Karpas-422 (cell line): ENCODE measurements around the gene SMOC2. TPM values are rescaled to one million over a fixed set of nuclear protein-coding genes. Genes with fewer than 3 reads are reported as not detected.
"Not testable (repeated sequence)": the region's sequence is repeated elsewhere in the genome, so short reads cannot be mapped to it uniquely, and the experiment has no call there.

Experiments
- DNase-seq: peaks from one replicate; pipeline ENCODE4 v3.0.0-alpha.2; 2015
- H2AFZ ChIP-seq: fragments of 200-600 bp; sonication (generic); 2 replicates; pipeline ENCODE4 v1.6.1; 2014; ENCODE audit warnings: antibody characterized with exemption, low read length, mixed read lengths
- H3K27ac ChIP-seq: fragments of 200-600 bp; sonication (generic); 2 replicates; pipeline ENCODE4 v1.5.1; 2014; ENCODE audit warnings: mild to moderate bottlenecking, low read length, moderate library complexity
- H3K27me3 ChIP-seq: fragments of 200-600 bp; sonication (generic); 2 replicates; pipeline ENCODE4 v1.6.1; 2014; ENCODE audit warnings: low read length, mixed read lengths
- H3K36me3 ChIP-seq: fragments of 200-600 bp; sonication (generic); 2 replicates; pipeline ENCODE4 v1.6.1; 2014; ENCODE audit warnings: low read length, mixed read lengths; ENCODE audit not compliant: insufficient read depth
- H3K4me1 ChIP-seq: fragments of 200-600 bp; sonication (generic); 2 replicates; pipeline ENCODE4 v1.6.1; 2014; ENCODE audit warnings: mild to moderate bottlenecking, low read length, mixed read lengths
- H3K4me2 ChIP-seq: fragments of 200-600 bp; sonication (generic); 2 replicates; pipeline ENCODE4 v1.6.1; 2014; ENCODE audit warnings: low read length, low read depth, mild to moderate bottlenecking; ENCODE audit not compliant: poor library complexity, severe bottlenecking
- H3K4me3 ChIP-seq: fragments of 200-600 bp; sonication (generic); 2 replicates; pipeline ENCODE4 v1.5.1; 2014; ENCODE audit warnings: mild to moderate bottlenecking, antibody characterized with exemption, low read length, mixed read lengths
- H3K79me2 ChIP-seq: fragments of 200-600 bp; sonication (generic); 2 replicates; pipeline ENCODE4 v1.6.1; 2014; ENCODE audit warnings: mild to moderate bottlenecking, low read length, mixed read lengths
- H3K9ac ChIP-seq: fragments of 200-600 bp; sonication (generic); 2 replicates; pipeline ENCODE4 v1.6.0; 2014; ENCODE audit warnings: low read length
- H3K9me2 ChIP-seq: fragments of 200-600 bp; sonication (generic), shearing (Covaris generic); replicated peaks from 2 replicates; pipeline ENCODE4 v1.6.0; 2014; ENCODE audit warnings: mild to moderate bottlenecking, low read length, moderate library complexity; ENCODE audit not compliant: insufficient read depth
- H3K9me3 ChIP-seq: fragments of 300-700, 200-600 bp; sonication (generic); 2 replicates; pipeline ENCODE4 v1.6.1; 2014; ENCODE audit warnings: low read length, mixed read lengths
- H4K20me1 ChIP-seq: fragments of 200-600 bp; sonication (generic); 2 replicates; pipeline ENCODE4 v1.6.1; 2014; ENCODE audit warnings: mild to moderate bottlenecking, antibody characterized with exemption, low read length, low read depth; ENCODE audit not compliant: insufficient read depth
- total RNA-seq: library from RNA; depleted of rRNA; stranded (reverse); fragments of >200 nt; shearing (Covaris generic); gene quantifications from 2 replicates; pipeline ENCODE4 v1.2.3, GENCODE V29; 2014; ENCODE audit warnings: low replicate concordance

Gene SMOC2
- total RNA-seq, 1 experiment from 2014 or later = not detected

DNA sequence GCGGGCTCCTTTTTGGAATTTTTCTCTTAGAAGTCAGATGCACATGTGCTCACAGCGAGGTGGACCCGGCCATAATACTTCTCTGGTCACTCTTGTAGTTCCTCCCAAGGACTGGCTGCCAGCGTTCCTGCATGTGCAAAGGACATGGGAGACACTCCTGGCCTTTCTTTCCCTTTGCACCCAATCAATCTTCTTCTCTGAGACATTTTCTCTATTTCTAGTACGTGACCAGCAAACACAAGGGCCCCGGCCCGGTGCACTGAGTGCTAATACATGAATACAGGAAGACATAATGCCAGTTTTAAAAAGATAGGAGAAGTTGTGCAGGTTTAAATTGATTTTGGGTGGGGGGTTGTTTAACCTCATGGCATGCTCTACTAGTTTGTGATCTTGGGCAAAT lies 233.6 kb downstream of the SMOC2 start:
- Histone ChIP-seq H3K4me1 (no peaks in the 10 kb centered on the region), H2AFZ (no peak overlapping the region), H3K4me3 (no peak overlapping the region), H3K36me3 (no peaks in the 10 kb centered on the region), H3K9me3 (no peaks in the 10 kb centered on the region), H3K4me2 (no peak overlapping the region), H4K20me1 (no peaks in the 10 kb centered on the region), H3K27me3 (no peaks in the 10 kb centered on the region), H3K9ac (no peak overlapping the region), H3K79me2 (no peaks in the 10 kb centered on the region), H3K9me2 (no peaks in the 10 kb centered on the region), H3K27ac (no peak overlapping the region)
- DNase-seq = no peak

DNA sequence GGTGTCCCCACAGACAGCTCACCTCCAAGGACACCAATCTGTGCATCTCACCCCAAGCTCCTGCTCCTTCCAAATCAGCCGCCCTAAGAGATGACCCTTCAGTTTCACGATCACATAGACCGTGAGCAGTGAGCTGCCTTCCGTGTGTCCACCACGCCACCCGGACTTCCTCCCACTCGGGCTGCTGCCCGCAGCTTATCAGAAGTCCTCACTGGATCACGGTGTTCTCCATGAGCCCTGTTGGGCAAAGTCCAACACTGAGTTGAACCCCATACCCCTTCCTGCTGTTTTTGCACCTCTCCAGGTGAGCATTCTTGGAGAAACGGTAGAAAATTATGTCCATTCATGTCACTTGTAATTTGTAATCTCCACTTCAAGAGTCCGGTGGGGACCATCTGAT lies 234.4 kb downstream of the SMOC2 start:
- no peak overlapping the region for H3K9ac ChIP-seq
- no peak for DNase-seq
- no peak overlapping the region for H3K4me2 ChIP-seq
- H3K9me3 ChIP-seq = no peaks in the 10 kb centered on the region
- H3K9me2 ChIP-seq = no peaks in the 10 kb centered on the region
- no peak overlapping the region for H3K27ac ChIP-seq
- H3K36me3 ChIP-seq = no peaks in the 10 kb centered on the region
- H3K4me3 ChIP-seq = no peak overlapping the region
- H2AFZ ChIP-seq = no peak overlapping the region
- H4K20me1 ChIP-seq = no peaks in the 10 kb centered on the region
- H3K27me3 ChIP-seq = no peaks in the 10 kb centered on the region
- H3K79me2 ChIP-seq = no peaks in the 10 kb centered on the region
- no peaks in the 10 kb centered on the region for H3K4me1 ChIP-seq

DNA sequence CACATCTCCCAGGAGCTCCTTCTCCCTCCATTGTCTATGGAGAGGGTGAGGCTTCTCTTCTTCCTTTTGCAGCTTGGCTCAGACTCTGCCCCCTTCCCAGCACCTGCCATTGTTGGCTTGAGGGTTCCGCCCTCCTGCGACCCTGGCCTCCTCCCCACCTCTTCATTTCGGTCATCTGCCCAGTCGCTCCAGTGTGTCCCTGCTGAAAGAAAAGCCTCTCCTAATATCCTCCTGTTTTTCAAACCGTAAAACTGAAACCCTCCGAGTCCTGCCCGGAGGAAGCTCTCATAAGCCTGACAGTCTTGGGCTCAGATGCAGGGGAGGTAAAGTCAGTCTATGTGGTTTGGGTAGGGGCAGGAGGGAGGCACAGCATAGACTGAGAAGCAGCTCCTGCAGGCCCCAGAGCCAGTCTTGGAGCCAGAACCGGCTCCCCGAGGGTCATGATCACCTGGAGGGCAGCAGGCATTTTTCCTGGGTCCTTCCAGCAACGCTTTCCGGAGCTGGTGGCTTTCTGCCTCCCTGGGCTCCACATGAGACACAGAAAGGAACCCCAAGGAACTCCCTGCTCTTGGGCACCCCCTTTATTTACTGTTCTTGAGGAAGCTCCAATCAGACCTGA lies 235.1 kb downstream of the SMOC2 start:
- no peak for DNase-seq
- no peak overlapping the region for H3K9ac ChIP-seq

DNA sequence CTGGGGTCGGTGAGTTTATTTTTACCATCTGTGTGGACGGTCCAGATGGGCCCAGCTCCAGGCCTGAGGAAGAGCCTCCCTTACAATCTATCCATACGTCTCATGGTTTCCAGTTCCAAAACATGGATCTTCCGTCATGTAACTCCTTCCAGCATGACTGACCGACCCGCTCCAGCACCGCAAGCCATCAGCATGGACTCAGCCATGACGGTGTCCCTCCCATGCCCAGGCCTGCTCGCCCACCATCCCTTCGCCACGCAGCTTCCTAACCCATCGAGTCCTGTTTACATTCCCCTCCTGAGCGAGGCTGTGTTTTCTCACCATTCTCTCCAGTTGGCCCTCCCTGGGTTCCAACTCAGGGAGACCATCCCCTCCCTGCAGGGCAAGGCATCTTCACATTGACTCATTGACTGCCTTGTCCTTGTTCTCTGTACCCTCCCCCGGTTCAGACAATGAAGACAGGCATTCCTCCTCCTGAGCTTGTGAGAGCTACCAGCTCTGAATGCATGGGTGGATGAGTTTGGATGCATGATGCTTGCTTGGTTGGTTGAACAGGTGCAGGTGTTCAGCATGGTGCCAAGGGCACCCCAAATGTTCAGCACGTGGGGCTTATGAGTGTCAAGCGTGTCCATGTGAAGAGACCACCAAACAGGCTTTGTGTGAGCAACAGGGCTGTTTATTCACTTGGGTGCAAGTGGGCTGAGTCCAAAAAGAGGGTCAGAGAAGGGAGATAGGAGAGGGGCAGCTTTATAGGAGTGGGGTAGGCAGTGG lies 235.8 kb downstream of the SMOC2 start:
- no peak overlapping the region for H2AFZ ChIP-seq
- H4K20me1 ChIP-seq = no peaks in the 10 kb centered on the region
- no peaks in the 10 kb centered on the region for H3K9me3 ChIP-seq
- peaks cover 2% of the 10 kb centered on the region for H3K4me1 ChIP-seq
- H3K4me2 ChIP-seq = no peak overlapping the region
- H3K79me2 ChIP-seq = no peaks in the 10 kb centered on the region
- no peaks in the 10 kb centered on the region for H3K27me3 ChIP-seq
- H3K9ac ChIP-seq = no peak overlapping the region
- no peak for DNase-seq
- no peaks in the 10 kb centered on the region for H3K36me3 ChIP-seq
- H3K4me3 ChIP-seq = no peak overlapping the region
- no peaks in the 10 kb centered on the region for H3K9me2 ChIP-seq
- H3K27ac ChIP-seq = no peak overlapping the region

More for the DNA sequence above, 235.1 kb downstream of the SMOC2 start:
- Histone ChIP-seq H3K4me2 (no peak overlapping the region), H3K4me3 (no peak overlapping the region), H3K27ac (no peak overlapping the region), H3K9me2 (no peaks in the 10 kb centered on the region), H2AFZ (no peak overlapping the region), H3K9me3 (no peaks in the 10 kb centered on the region), H4K20me1 (no peaks in the 10 kb centered on the region), H3K27me3 (no peaks in the 10 kb centered on the region), H3K79me2 (no peaks in the 10 kb centered on the region), H3K36me3 (no peaks in the 10 kb centered on the region), H3K4me1 (no peaks in the 10 kb centered on the region)

DNA sequence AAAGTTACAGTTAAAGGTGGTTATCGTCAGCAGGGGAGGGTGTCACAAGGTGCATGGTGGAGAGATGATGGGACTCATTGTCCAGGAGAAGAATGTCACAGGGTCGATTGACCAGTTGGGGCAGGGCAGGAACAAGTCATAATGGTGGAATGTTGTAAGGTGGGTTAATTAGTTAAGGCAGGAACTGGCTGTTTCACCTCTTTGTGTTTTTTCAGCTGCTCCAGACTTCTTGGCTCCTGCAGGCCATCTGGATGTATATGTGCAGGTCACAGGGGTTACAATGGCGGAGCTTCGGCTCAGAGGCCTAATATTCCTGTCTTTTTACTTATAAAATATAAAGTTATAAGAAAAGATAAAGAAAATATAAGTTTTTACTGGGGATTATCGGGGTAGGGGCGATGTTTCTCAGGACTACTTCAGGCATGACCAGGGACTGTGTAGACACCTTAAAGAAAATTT lies 236.4 kb downstream of the SMOC2 start:
- H3K4me2 ChIP-seq, H2AFZ ChIP-seq, H3K9me2 ChIP-seq, H4K20me1 ChIP-seq, H3K4me1 ChIP-seq, DNase-seq, H3K27me3 ChIP-seq, H3K9ac ChIP-seq, H3K27ac ChIP-seq, H3K9me3 ChIP-seq, H3K4me3 ChIP-seq, H3K36me3 ChIP-seq, H3K79me2 ChIP-seq: not testable (repeated sequence)

DNA sequence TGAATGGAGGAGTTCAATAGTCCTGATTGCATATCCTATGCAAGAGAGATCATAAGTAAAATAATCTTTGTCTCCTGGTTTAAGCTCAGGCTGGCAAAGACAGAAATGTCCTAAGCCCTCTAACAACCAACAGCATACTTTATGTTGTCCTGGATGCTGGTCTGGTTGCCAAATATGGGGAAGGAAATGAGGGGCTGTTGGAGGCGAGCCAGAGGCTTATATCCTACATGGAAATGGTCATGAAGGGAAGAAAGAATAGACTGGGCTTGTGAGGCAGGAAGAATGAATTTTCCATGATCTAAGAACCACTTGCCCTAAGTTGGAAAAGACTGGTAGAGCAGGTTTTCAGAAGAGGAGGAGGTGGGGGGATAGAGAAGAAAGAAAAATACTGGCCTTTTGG lies 237.1 kb downstream of the SMOC2 start:
- peaks cover 5% of the 10 kb centered on the region for H3K4me1 ChIP-seq
- H3K4me3 ChIP-seq = no peak overlapping the region
- H3K9ac ChIP-seq = no peak overlapping the region
- H3K9me2 ChIP-seq = no peaks in the 10 kb centered on the region
- H3K4me2 ChIP-seq = no peak overlapping the region
- H3K79me2 ChIP-seq = no peaks in the 10 kb centered on the region
- no peaks in the 10 kb centered on the region for H3K36me3 ChIP-seq
- no peak for DNase-seq
- H4K20me1 ChIP-seq = no peaks in the 10 kb centered on the region
- no peak overlapping the region for H2AFZ ChIP-seq
- no peaks in the 10 kb centered on the region for H3K27me3 ChIP-seq
- H3K27ac ChIP-seq = no peak overlapping the region
- no peaks in the 10 kb centered on the region for H3K9me3 ChIP-seq

DNA sequence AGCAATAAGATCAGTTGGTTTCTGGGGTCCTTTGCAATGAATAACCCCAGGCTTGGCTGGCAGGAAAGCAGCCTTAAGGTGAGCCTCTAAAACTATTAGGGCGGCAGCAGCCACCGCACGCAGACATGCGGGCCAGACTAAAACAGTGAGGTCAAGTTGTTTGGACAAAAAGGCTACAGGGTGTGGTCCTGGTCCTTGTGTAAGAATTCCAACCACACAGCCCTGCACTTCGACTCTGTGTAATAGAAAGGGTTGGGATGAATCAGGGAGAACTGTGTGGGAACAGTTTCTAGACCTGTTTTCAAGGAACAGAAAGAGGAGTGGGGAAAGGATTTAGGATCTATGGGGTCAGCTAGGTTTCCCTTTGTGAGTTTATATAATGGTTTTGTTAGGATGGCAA lies 237.6 kb downstream of the SMOC2 start:
- H4K20me1 ChIP-seq = no peaks in the 10 kb centered on the region
- no peaks in the 10 kb centered on the region for H3K27me3 ChIP-seq
- no peaks in the 10 kb centered on the region for H3K79me2 ChIP-seq
- H3K27ac ChIP-seq = no peak overlapping the region
- no peak overlapping the region for H3K9ac ChIP-seq
- H3K9me2 ChIP-seq = no peaks in the 10 kb centered on the region
- DNase-seq = no peak
- H3K4me2 ChIP-seq = no peak overlapping the region
- no peak overlapping the region for H3K4me3 ChIP-seq
- peaks cover 5% of the 10 kb centered on the region for H3K4me1 ChIP-seq
- no peaks in the 10 kb centered on the region for H3K9me3 ChIP-seq
- H3K36me3 ChIP-seq = no peaks in the 10 kb centered on the region
- H2AFZ ChIP-seq = no peak overlapping the region

DNA sequence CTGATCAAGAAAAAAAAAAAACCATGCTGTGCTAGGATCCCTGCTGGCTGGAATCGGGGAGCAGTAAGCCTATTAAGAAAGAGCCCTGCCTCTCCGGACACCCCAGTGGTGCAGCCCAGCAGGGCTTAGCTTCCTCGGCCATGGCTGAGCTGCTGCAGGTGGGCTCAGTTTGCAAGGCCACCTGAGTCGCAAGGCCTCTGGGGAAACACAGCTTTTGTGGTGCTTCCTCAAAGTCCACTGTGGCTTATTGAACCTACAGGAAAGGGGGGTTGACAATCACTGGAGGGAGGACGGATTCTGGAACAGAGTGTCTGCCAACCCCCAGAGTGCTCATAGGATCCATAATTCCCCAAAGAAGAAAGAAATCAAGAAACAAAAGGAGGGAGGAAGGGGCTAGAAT lies 240.8 kb downstream of the SMOC2 start:
- no peaks in the 10 kb centered on the region for H3K27me3 ChIP-seq
- H3K27ac ChIP-seq = no peak overlapping the region
- H3K9me2 ChIP-seq = no peaks in the 10 kb centered on the region
- no peak overlapping the region for H2AFZ ChIP-seq
- H3K36me3 ChIP-seq = no peaks in the 10 kb centered on the region
- no peak overlapping the region for H3K4me3 ChIP-seq
- no peaks in the 10 kb centered on the region for H4K20me1 ChIP-seq
- no peak overlapping the region for H3K9ac ChIP-seq
- H3K9me3 ChIP-seq = no peaks in the 10 kb centered on the region
- peaks cover 5% of the 10 kb centered on the region for H3K4me1 ChIP-seq
- no peak for DNase-seq
- no peak overlapping the region for H3K4me2 ChIP-seq
- no peaks in the 10 kb centered on the region for H3K79me2 ChIP-seq
